Measurements from ENCODE around the gene GLIS1. TPM values are rescaled to one million over a fixed set of nuclear protein-coding genes. Genes with fewer than 3 reads are reported as not detected.
A peak's percentile ranks its signal among the peaks of the same experiment; 100 is the strongest.

The GLIS1 gene
- total and polyA plus RNA-seq, 2 experiments from 2014 or later, result 0.26 to 0.31 TPM

DNA sequence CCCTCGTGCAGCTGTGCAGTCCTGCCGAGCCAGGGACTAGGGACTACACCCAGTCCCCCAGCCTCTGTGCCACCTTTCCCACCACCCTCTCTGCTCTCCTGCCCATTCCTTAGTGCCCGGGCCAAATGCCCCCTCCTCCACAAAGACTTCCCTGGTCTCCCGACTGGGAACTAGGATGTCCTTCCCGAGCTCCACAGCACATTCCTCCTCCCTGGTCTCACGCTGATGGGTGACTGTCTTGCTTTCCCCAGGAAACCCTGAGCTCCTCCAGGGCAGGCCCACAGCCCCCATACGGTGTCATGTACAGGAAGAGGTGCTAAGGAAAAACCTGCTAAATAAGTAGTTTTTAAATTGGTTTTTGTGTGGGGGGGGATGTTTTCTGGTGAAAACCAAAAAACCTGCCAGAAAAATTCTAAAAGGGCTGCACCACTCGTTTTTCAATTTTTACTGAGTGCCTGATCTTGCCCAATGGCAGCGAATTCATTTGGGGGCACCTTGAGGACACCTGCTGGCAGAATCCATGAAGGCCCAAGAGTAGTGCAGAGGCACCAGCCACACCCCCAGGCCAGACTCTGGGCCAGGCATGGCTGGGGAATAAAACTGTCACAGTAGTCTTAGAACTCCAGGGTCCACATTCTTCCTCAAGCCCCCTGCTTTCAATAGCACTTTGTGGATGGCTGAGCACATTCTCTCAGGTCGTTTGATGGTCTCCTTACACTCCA lies 50.4 kb downstream of the GLIS1 start:
- Histone ChIP-seq H3K4me2 (no peak overlapping the region), H2AFZ (no peak overlapping the region), H3K27ac (ENCODE audit: low read depth) (no peak overlapping the region), H3K9me2 (ENCODE audit: insufficient read depth) (no peaks in the 10 kb centered on the region), H3K27me3 (ENCODE audit: insufficient read depth) (no peaks in the 10 kb centered on the region), H3F3A (replicated peaks; ENCODE audit: low read depth) (no peaks in the 10 kb centered on the region), H3K36me3 (ENCODE audit: insufficient read depth) (no peaks in the 10 kb centered on the region), H4K20me1 (replicated peaks; ENCODE audit: insufficient read depth) (no peaks in the 10 kb centered on the region), H3K79me2 (replicated peaks; ENCODE audit: insufficient read depth) (no peaks in the 10 kb centered on the region), H3K4me1 (ENCODE audit: insufficient read depth) (peaks cover 10% of the 10 kb centered on the region; the same call in 1 of the 2 replicates), H3K4me3 (no peak overlapping the region)
- Mint-ChIP-seq H3K4me1 (peaks cover 32% of the 10 kb centered on the region), H3K36me3 (ENCODE audit: low read depth) (no peaks in the 10 kb centered on the region), H3K4me3 (no peak overlapping the region), H3K27me3 (ENCODE audit: insufficient read depth, low read depth, poor library complexity) (peaks cover 24% of the 10 kb centered on the region), H3K27ac (no peak overlapping the region), H3K9me3 (no peaks in the 10 kb centered on the region; the same call in 2 of the 3 replicates)
- TF ChIP-seq JUNB (IDR thresholded peaks at IDR 0.05; ENCODE audit: unreplicated experiment) (no peak), ZNF462 (CRISPR knock-in tag; IDR thresholded peaks at IDR 0.05) (no peak), CREB1 (CRISPR knock-in tag; IDR thresholded peaks at IDR 0.05; ENCODE audit: low read depth) (no peak)
- TF ChIP-seq, protein P1, sequence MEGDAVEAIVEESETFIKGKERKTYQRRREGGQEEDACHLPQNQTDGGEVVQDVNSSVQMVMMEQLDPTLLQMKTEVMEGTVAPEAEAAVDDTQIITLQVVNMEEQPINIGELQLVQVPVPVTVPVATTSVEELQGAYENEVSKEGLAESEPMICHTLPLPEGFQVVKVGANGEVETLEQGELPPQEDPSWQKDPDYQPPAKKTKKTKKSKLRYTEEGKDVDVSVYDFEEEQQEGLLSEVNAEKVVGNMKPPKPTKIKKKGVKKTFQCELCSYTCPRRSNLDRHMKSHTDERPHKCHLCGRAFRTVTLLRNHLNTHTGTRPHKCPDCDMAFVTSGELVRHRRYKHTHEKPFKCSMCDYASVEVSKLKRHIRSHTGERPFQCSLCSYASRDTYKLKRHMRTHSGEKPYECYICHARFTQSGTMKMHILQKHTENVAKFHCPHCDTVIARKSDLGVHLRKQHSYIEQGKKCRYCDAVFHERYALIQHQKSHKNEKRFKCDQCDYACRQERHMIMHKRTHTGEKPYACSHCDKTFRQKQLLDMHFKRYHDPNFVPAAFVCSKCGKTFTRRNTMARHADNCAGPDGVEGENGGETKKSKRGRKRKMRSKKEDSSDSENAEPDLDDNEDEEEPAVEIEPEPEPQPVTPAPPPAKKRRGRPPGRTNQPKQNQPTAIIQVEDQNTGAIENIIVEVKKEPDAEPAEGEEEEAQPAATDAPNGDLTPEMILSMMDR (conservative IDR thresholded peaks at IDR 0.05; ENCODE audit: low read depth in 2 of 2), result 0 out of 4 replicates have a peak, but pooled peaks of 1 of the 2 experiments have one; percentile 6
- DNase-seq (ENCODE audit: low spot score) (no peak), ATAC-seq (no peak)

Measured in GM23338 (cell line).